Activated CD4-positive, alpha-beta memory T cell treated with anti-CD3 and anti-CD28 coated beads, Interleukin-2, amount 10 ng/mL, durations not matched to agents 7 days and 5 days (primary cell): ENCODE results near the gene ZNF681. TPM values are rescaled to one million over a fixed set of nuclear protein-coding genes. Genes with fewer than 3 reads are reported as not detected.
"Not testable (repeated sequence)": the region's sequence is repeated elsewhere in the genome, so short reads cannot be mapped to it uniquely, and the experiment has no call there.

Experiments used
- CTCF ChIA-PET: fragments of 350-600 bp; sonication (Branson Sonifier 250); formaldehyde crosslinking; loops from one replicate; lab custom pipeline; 2021; ENCODE audit warnings: antibody characterized with exemption, inconsistent platforms; lab: Charles Lee
- POLR2A ChIA-PET: fragments of 350-600 bp; sonication (Branson Sonifier 250); formaldehyde crosslinking; loops from one replicate; lab custom pipeline; 2021; ENCODE audit warnings: antibody characterized with exemption; lab: Charles Lee
- DNase-seq: peaks from one replicate; pipeline ENCODE4 v3.0.0-alpha.2; 2020
- H3K27ac Mint-ChIP-seq: one replicate; pipeline ENCODE4 v1.8.0; 2021; ENCODE audit warnings: mild to moderate bottlenecking, mixed read lengths
- H3K27me3 Mint-ChIP-seq: one replicate; pipeline ENCODE4 v1.8.0; 2021; ENCODE audit warnings: mixed read lengths
- H3K36me3 Mint-ChIP-seq: one replicate; pipeline ENCODE4 v1.8.0; 2021; ENCODE audit warnings: low read depth, mixed read lengths
- H3K4me1 Mint-ChIP-seq: one replicate; pipeline ENCODE4 v1.8.0; 2021; ENCODE audit warnings: mixed read lengths
- H3K4me3 Mint-ChIP-seq: one replicate; pipeline ENCODE4 v1.8.0; 2021; ENCODE audit warnings: mild to moderate bottlenecking, mixed read lengths
- H3K9me3 Mint-ChIP-seq: one replicate; pipeline ENCODE4 v1.8.0; 2021; ENCODE audit warnings: mixed read lengths
- total RNA-seq, 2 experiments: library from RNA; stranded (reverse); gene quantifications; one replicate each; pipeline ENCODE4 v1.2.3, GENCODE V29; 2021

The ZNF681 gene
- total RNA-seq, 2 experiments from 2014 or later = 3.7 to 5.9 TPM

- Mint-ChIP-seq H3K27ac (no peak overlapping the region), H3K36me3 (peaks cover 47% of the 10 kb centered on the region), H3K27me3 (no peaks in the 10 kb centered on the region), H3K9me3 (peaks cover 41% of the 10 kb centered on the region), H3K4me3 (no peak overlapping the region), H3K4me1 (peaks cover 18% of the 10 kb centered on the region)
- CTCF ChIA-PET = no interaction called here
- POLR2A ChIA-PET = no interaction called here
- DNase-seq = no peak
Observed at GRCh38 chr19:23771316-23771715, 12.6 kb upstream of the ZNF681 start.

- no peak overlapping the region for H3K27ac Mint-ChIP-seq
- H3K27me3 Mint-ChIP-seq = no peaks in the 10 kb centered on the region
- no peak for DNase-seq
- no peak overlapping the region for H3K4me3 Mint-ChIP-seq
- POLR2A ChIA-PET = no interaction called here
- peaks cover 42% of the 10 kb centered on the region for H3K9me3 Mint-ChIP-seq
- peaks cover 18% of the 10 kb centered on the region for H3K4me1 Mint-ChIP-seq
- H3K36me3 Mint-ChIP-seq = peaks cover 45% of the 10 kb centered on the region
- CTCF ChIA-PET = no interaction called here
Observed at GRCh38 chr19:23770672-23771250, 12.1 kb upstream of the ZNF681 start.

- CTCF ChIA-PET = no interaction called here
- peaks cover 18% of the 10 kb centered on the region for H3K4me1 Mint-ChIP-seq
Observed at GRCh38 chr19:23769691-23770468, 11.2 kb upstream of the ZNF681 start.

GRCh38 chr19:23766951-23767350 is 8.3 kb upstream of the ZNF681 start:
- H3K4me1 Mint-ChIP-seq = peaks cover 32% of the 10 kb centered on the region
- H3K27me3 Mint-ChIP-seq = no peaks in the 10 kb centered on the region
- ChIA-PET POLR2A (no interaction called here), CTCF (no interaction called here)
- H3K4me3 Mint-ChIP-seq = no peak overlapping the region
- DNase-seq = no peak
- peaks cover 48% of the 10 kb centered on the region for H3K36me3 Mint-ChIP-seq
- H3K27ac Mint-ChIP-seq = no peak overlapping the region
- peaks cover 36% of the 10 kb centered on the region for H3K9me3 Mint-ChIP-seq

More at GRCh38 chr19:23769691-23770468, 11.2 kb upstream of the ZNF681 start:
- peaks cover 49% of the 10 kb centered on the region for H3K36me3 Mint-ChIP-seq
- H3K27ac Mint-ChIP-seq = no peak overlapping the region
- POLR2A ChIA-PET = no interaction called here
- H3K4me3 Mint-ChIP-seq = no peak overlapping the region
- H3K27me3 Mint-ChIP-seq = no peaks in the 10 kb centered on the region
- peaks cover 47% of the 10 kb centered on the region for H3K9me3 Mint-ChIP-seq
- DNase-seq = no peak

- H3K4me3 Mint-ChIP-seq = no peak overlapping the region
- ChIA-PET CTCF (no interaction called here), POLR2A (no interaction called here)
- peaks cover 25% of the 10 kb centered on the region for H3K9me3 Mint-ChIP-seq
- H3K27ac Mint-ChIP-seq = no peak overlapping the region
- peaks cover 36% of the 10 kb centered on the region for H3K36me3 Mint-ChIP-seq
- H3K27me3 Mint-ChIP-seq = no peaks in the 10 kb centered on the region
- peaks cover 21% of the 10 kb centered on the region for H3K4me1 Mint-ChIP-seq
- no peak for DNase-seq
Observed at GRCh38 chr19:23764781-23765180, 6.1 kb upstream of the ZNF681 start.

GRCh38 chr19:23762884-23763711 is 4.4 kb upstream of the ZNF681 start:
- peak overlapping the region; percentile 52 for H3K27ac Mint-ChIP-seq
- ChIA-PET CTCF (interaction anchor here (0.7 kb wide), 1 partner anchor 261 kb away, joined by 3 read pairs; no protein-coding TSS in a partner anchor), POLR2A (interaction anchor here (0.7 to 1.8 kb wide), 4 partner anchors 36 to 489 kb away, joined by 3 to 12 read pairs (median 4); partner anchors contain the start of genes ZNF254 and ZNF675)
- no peaks in the 10 kb centered on the region for H3K27me3 Mint-ChIP-seq
- peak overlapping the region; percentile 88 for H3K4me3 Mint-ChIP-seq
- H3K9me3 Mint-ChIP-seq = peaks cover 20% of the 10 kb centered on the region
- peaks cover 27% of the 10 kb centered on the region for H3K4me1 Mint-ChIP-seq
- peak; percentile 79 for DNase-seq
- peaks cover 34% of the 10 kb centered on the region for H3K36me3 Mint-ChIP-seq

GRCh38 chr19:23762548-23762883 is 3.8 kb upstream of the ZNF681 start:
- H3K4me1 Mint-ChIP-seq = peaks cover 31% of the 10 kb centered on the region
- no peaks in the 10 kb centered on the region for H3K27me3 Mint-ChIP-seq
- ChIA-PET POLR2A (interaction anchor here (1.2 to 1.8 kb wide), 3 partner anchors 37 to 489 kb away, joined by 3 to 12 read pairs (median 4); partner anchors contain the start of gene ZNF675), CTCF (interaction anchor here (0.7 kb wide), 1 partner anchor 262 kb away, joined by 3 read pairs; no protein-coding TSS in a partner anchor)
- no peak overlapping the region for H3K27ac Mint-ChIP-seq
- peaks cover 21% of the 10 kb centered on the region for H3K9me3 Mint-ChIP-seq
- peaks cover 36% of the 10 kb centered on the region for H3K36me3 Mint-ChIP-seq
- no peak for DNase-seq
- H3K4me3 Mint-ChIP-seq = peak overlapping the region; percentile 88

GRCh38 chr19:23760326-23760725 is 1.6 kb upstream of the ZNF681 start:
- DNase-seq, H3K27me3 Mint-ChIP-seq, H3K27ac Mint-ChIP-seq, H3K4me3 Mint-ChIP-seq: not testable (repeated sequence)
- H3K36me3 Mint-ChIP-seq = peaks cover 37% of the 10 kb centered on the region
- H3K9me3 Mint-ChIP-seq = peaks cover 19% of the 10 kb centered on the region
- peaks cover 35% of the 10 kb centered on the region for H3K4me1 Mint-ChIP-seq
- ChIA-PET POLR2A (interaction anchor here (2.9 kb wide), 1 partner anchor 365 kb away, joined by 29 read pairs; the partner anchor contains the start of gene ZNF91), CTCF (interaction anchor here (1.0 kb wide), 1 partner anchor 41 kb away, joined by 3 read pairs; no protein-coding TSS in a partner anchor)

GRCh38 chr19:23743633-23744232 is 15.0 kb downstream of the ZNF681 start:
- H3K27ac Mint-ChIP-seq, CTCF ChIA-PET, DNase-seq, H3K4me1 Mint-ChIP-seq, POLR2A ChIA-PET, H3K27me3 Mint-ChIP-seq, H3K4me3 Mint-ChIP-seq: not testable (repeated sequence)
- H3K9me3 Mint-ChIP-seq = peaks cover 43% of the 10 kb centered on the region
- peaks cover 45% of the 10 kb centered on the region for H3K36me3 Mint-ChIP-seq

- H3K4me3 Mint-ChIP-seq, POLR2A ChIA-PET, H3K27ac Mint-ChIP-seq, H3K27me3 Mint-ChIP-seq, H3K36me3 Mint-ChIP-seq, CTCF ChIA-PET, H3K4me1 Mint-ChIP-seq, DNase-seq: not testable (repeated sequence)
- H3K9me3 Mint-ChIP-seq = peaks cover 23% of the 10 kb centered on the region
Observed at GRCh38 chr19:23730729-23731465, 27.8 kb downstream of the ZNF681 start.

- H3K27me3 Mint-ChIP-seq, H3K27ac Mint-ChIP-seq, H3K4me3 Mint-ChIP-seq, POLR2A ChIA-PET, CTCF ChIA-PET, H3K36me3 Mint-ChIP-seq, DNase-seq, H3K4me1 Mint-ChIP-seq: not testable (repeated sequence)
- H3K9me3 Mint-ChIP-seq = peaks cover 17% of the 10 kb centered on the region
Observed at GRCh38 chr19:23724161-23724560, 34.5 kb downstream of the ZNF681 start.

- CTCF ChIA-PET = no interaction called here
- Mint-ChIP-seq H3K27ac (no peak overlapping the region), H3K36me3 (no peaks in the 10 kb centered on the region), H3K27me3 (no peaks in the 10 kb centered on the region), H3K4me3 (no peak overlapping the region), H3K9me3 (peaks cover 14% of the 10 kb centered on the region), H3K4me1 (no peaks in the 10 kb centered on the region)
- DNase-seq = no peak
- POLR2A ChIA-PET = no interaction called here
Observed at GRCh38 chr19:23718802-23719201, 39.9 kb downstream of the ZNF681 start.
